Peyer's patch (tissue), 4 donors: ENCODE results near the gene TBC1D17.

ENCODE experiments used
- POLR2A ChIP-seq, 2 donors: fragments of 450-650 bp; IDR thresholded peaks; one replicate each; pipeline ENCODE4 v1.5.1; 2017; ENCODE audit warnings: antibody characterized with exemption in 2 of 2, mild to moderate bottlenecking in 2 of 2, moderate library complexity in 2 of 2
- TF ChIP-seq, protein P1 (sequence below), 6 experiments: fragments of 450-650 bp in 4 of 6; fragments of 200-600 bp in 2 of 6; sonication (generic) in 1 of 6; IDR thresholded peaks; one replicate each; pipeline ENCODE4 v1.5.1; 2017 to 2019; ENCODE audit warnings: antibody characterized with exemption in 6 of 6, mild to moderate bottlenecking in 3 of 6, moderate library complexity in 1 of 6

DNA sequence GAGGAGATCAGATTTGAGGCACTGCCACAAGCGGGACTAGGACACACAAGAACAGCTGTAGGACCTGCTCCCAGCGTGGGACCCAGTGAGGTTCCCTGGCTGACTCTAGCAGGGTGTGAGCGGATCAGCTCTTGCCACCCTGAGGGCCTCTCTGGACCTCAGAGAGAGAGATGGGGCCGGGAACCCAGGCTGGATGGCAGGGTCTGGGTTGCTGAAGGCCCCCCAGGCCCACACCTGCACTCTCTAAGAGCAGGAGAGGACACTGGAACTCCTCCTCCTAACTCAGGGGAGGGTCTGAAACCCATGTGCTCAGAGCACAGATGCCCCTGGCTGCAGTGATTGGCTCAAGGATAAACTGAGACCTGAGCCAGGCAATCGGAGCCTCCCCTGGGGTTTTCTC lies 32.7 kb downstream of the TBC1D17 start:
- TF ChIP-seq POLR2A (IDR thresholded peaks at IDR 0.05): no peak
- TF ChIP-seq, protein P1, sequence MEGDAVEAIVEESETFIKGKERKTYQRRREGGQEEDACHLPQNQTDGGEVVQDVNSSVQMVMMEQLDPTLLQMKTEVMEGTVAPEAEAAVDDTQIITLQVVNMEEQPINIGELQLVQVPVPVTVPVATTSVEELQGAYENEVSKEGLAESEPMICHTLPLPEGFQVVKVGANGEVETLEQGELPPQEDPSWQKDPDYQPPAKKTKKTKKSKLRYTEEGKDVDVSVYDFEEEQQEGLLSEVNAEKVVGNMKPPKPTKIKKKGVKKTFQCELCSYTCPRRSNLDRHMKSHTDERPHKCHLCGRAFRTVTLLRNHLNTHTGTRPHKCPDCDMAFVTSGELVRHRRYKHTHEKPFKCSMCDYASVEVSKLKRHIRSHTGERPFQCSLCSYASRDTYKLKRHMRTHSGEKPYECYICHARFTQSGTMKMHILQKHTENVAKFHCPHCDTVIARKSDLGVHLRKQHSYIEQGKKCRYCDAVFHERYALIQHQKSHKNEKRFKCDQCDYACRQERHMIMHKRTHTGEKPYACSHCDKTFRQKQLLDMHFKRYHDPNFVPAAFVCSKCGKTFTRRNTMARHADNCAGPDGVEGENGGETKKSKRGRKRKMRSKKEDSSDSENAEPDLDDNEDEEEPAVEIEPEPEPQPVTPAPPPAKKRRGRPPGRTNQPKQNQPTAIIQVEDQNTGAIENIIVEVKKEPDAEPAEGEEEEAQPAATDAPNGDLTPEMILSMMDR (IDR thresholded peaks at IDR 0.05): no peak
